ENCODE data around the gene KCNG1.
A peak's percentile ranks its signal among the peaks of the same experiment; 100 is the strongest.

DNA sequence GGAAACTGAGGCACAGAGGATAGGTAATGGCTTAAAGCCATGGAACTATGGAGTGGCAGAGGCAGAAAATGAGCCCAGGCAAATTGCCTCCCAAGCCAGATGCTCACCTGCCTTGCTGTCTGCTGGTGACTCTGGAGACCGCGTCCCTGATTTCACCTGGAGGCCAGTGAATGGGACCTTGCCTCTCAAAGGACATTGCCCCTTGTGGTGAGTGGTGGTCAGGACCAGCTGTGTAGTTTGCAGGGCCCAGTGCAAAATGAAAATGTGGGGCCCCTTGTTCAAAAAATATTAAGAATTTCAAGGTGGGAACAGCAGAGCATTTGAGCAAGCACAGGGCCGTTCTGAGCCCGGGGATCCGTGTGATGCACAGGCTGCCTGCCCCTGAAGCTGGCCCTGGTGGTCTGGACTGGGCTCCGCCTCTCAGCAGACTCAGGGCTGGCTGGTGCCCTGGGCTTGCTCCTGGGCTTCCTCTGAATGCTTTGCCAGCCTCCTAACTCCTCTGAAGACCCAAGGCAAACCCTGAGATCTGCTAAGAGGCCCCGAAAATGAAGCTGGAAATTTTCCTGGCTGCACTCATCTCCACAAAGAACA is 19.8 kb upstream of the KCNG1 start:
- TF ChIP-seq, protein P1, sequence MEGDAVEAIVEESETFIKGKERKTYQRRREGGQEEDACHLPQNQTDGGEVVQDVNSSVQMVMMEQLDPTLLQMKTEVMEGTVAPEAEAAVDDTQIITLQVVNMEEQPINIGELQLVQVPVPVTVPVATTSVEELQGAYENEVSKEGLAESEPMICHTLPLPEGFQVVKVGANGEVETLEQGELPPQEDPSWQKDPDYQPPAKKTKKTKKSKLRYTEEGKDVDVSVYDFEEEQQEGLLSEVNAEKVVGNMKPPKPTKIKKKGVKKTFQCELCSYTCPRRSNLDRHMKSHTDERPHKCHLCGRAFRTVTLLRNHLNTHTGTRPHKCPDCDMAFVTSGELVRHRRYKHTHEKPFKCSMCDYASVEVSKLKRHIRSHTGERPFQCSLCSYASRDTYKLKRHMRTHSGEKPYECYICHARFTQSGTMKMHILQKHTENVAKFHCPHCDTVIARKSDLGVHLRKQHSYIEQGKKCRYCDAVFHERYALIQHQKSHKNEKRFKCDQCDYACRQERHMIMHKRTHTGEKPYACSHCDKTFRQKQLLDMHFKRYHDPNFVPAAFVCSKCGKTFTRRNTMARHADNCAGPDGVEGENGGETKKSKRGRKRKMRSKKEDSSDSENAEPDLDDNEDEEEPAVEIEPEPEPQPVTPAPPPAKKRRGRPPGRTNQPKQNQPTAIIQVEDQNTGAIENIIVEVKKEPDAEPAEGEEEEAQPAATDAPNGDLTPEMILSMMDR (IDR thresholded peaks at IDR 0.05), result peak; percentile 55
- TF ChIP-seq EZH2 (IDR thresholded peaks at IDR 0.05), result no peak
